Skeletal muscle satellite cell (primary cell): ENCODE results near the gene WRNIP1.
"Not testable (repeated sequence)": the region's sequence is repeated elsewhere in the genome, so short reads cannot be mapped to it uniquely, and the experiment has no call there.

ENCODE experiments used
- H3K27me3 ChIP-seq: 2 replicates; pipeline ENCODE4 v1.7.0; 2013; ENCODE audit warnings: low read length; ENCODE audit not compliant: control insufficient read depth, insufficient read depth
- H3K36me3 ChIP-seq: 2 replicates; pipeline ENCODE4 v1.7.0; 2013; ENCODE audit warnings: mild to moderate bottlenecking, control low read depth, low read length; ENCODE audit not compliant: insufficient read depth
- H3K4me1 ChIP-seq: 2 replicates; pipeline ENCODE4 v1.7.0; 2013; ENCODE audit warnings: low read length; ENCODE audit not compliant: control insufficient read depth, insufficient read depth
- H3K4me2 ChIP-seq: 2 replicates; pipeline ENCODE4 v1.7.0; 2013; ENCODE audit warnings: mild to moderate bottlenecking, low read length
- H3K4me3 ChIP-seq: 2 replicates; pipeline ENCODE4 v1.7.0; 2013; ENCODE audit warnings: low read length
- H3K9ac ChIP-seq: 2 replicates; pipeline ENCODE4 v1.7.0; 2013; ENCODE audit warnings: mild to moderate bottlenecking, low read depth, low read length, moderate library complexity
- H3K9me3 ChIP-seq: replicated peaks from 2 replicates; pipeline ENCODE4 v1.7.0; 2013; ENCODE audit warnings: mild to moderate bottlenecking, control low read depth, low read length

WRNIP1 gene

GRCh38 chr6:2753743-2754142 lies 11.4 kb upstream of the WRNIP1 start:
- H3K4me2 ChIP-seq: no peak overlapping the region
- no peaks in the 10 kb centered on the region for H3K27me3 ChIP-seq
- H3K36me3 ChIP-seq: no peaks in the 10 kb centered on the region
- no peak overlapping the region for H3K9ac ChIP-seq
- H3K4me1 ChIP-seq: no peaks in the 10 kb centered on the region
- H3K9me3 ChIP-seq: no peaks in the 10 kb centered on the region
- no peak overlapping the region for H3K4me3 ChIP-seq

GRCh38 chr6:2754393-2754792 lies 10.8 kb upstream of the WRNIP1 start:
- no peaks in the 10 kb centered on the region for H3K4me1 ChIP-seq
- H3K9me3 ChIP-seq: no peaks in the 10 kb centered on the region
- H3K36me3 ChIP-seq: no peaks in the 10 kb centered on the region
- H3K27me3 ChIP-seq: no peaks in the 10 kb centered on the region
- H3K4me3 ChIP-seq: no peak overlapping the region
- H3K9ac ChIP-seq: no peak overlapping the region
- H3K4me2 ChIP-seq: no peak overlapping the region

- H3K4me2 ChIP-seq: no peak overlapping the region
- no peaks in the 10 kb centered on the region for H3K27me3 ChIP-seq
- no peaks in the 10 kb centered on the region for H3K4me1 ChIP-seq
- H3K9ac ChIP-seq: no peak overlapping the region
- H3K9me3 ChIP-seq: no peaks in the 10 kb centered on the region
- no peaks in the 10 kb centered on the region for H3K36me3 ChIP-seq
- H3K4me3 ChIP-seq: no peak overlapping the region
Observed at GRCh38 chr6:2754911-2755310, 10.3 kb upstream of the WRNIP1 start.

- Histone ChIP-seq H3K4me2 (no peak overlapping the region), H3K4me1 (no peaks in the 10 kb centered on the region), H3K27me3 (no peaks in the 10 kb centered on the region), H3K9me3 (no peaks in the 10 kb centered on the region), H3K36me3 (no peaks in the 10 kb centered on the region), H3K9ac (no peak overlapping the region), H3K4me3 (no peak overlapping the region)
Observed at GRCh38 chr6:2755456-2755855, 9.7 kb upstream of the WRNIP1 start.

GRCh38 chr6:2756241-2756640 lies 9.0 kb upstream of the WRNIP1 start:
- H3K27me3 ChIP-seq: no peaks in the 10 kb centered on the region
- no peak overlapping the region for H3K9ac ChIP-seq
- no peaks in the 10 kb centered on the region for H3K9me3 ChIP-seq
- no peaks in the 10 kb centered on the region for H3K36me3 ChIP-seq
- no peaks in the 10 kb centered on the region for H3K4me1 ChIP-seq
- no peak overlapping the region for H3K4me2 ChIP-seq
- H3K4me3 ChIP-seq: no peak overlapping the region

GRCh38 chr6:2756687-2757224 lies 8.4 kb upstream of the WRNIP1 start:
- Histone ChIP-seq H3K4me2 (no peak overlapping the region), H3K27me3 (no peaks in the 10 kb centered on the region), H3K9ac (no peak overlapping the region), H3K9me3 (no peaks in the 10 kb centered on the region), H3K4me3 (no peak overlapping the region), H3K4me1 (no peaks in the 10 kb centered on the region), H3K36me3 (no peaks in the 10 kb centered on the region)

- H3K36me3 ChIP-seq: no peaks in the 10 kb centered on the region
- H3K4me1 ChIP-seq: no peaks in the 10 kb centered on the region
- H3K4me3 ChIP-seq: no peak overlapping the region
- H3K9ac ChIP-seq: no peak overlapping the region
- no peaks in the 10 kb centered on the region for H3K27me3 ChIP-seq
- H3K9me3 ChIP-seq: no peaks in the 10 kb centered on the region
- no peak overlapping the region for H3K4me2 ChIP-seq
Observed at GRCh38 chr6:2758980-2759379, 6.2 kb upstream of the WRNIP1 start.

- Histone ChIP-seq H3K36me3 (no peaks in the 10 kb centered on the region), H3K9me3 (no peaks in the 10 kb centered on the region), H3K4me1 (peaks cover 4% of the 10 kb centered on the region), H3K27me3 (no peaks in the 10 kb centered on the region), H3K9ac (no peak overlapping the region), H3K4me2 (no peak overlapping the region), H3K4me3 (no peak overlapping the region)
Observed at GRCh38 chr6:2760882-2761842, 4.0 kb upstream of the WRNIP1 start.

GRCh38 chr6:2762868-2763267 lies 2.3 kb upstream of the WRNIP1 start:
- peaks cover 12% of the 10 kb centered on the region for H3K4me1 ChIP-seq
- H3K27me3 ChIP-seq, H3K9ac ChIP-seq, H3K36me3 ChIP-seq, H3K9me3 ChIP-seq, H3K4me2 ChIP-seq, H3K4me3 ChIP-seq: not testable (repeated sequence)

GRCh38 chr6:2763345-2763841 lies 1.8 kb upstream of the WRNIP1 start:
- Histone ChIP-seq H3K4me2 (no peak overlapping the region), H3K36me3 (no peaks in the 10 kb centered on the region), H3K27me3 (no peaks in the 10 kb centered on the region), H3K4me3 (no peak overlapping the region), H3K9ac (no peak overlapping the region), H3K4me1 (peaks cover 17% of the 10 kb centered on the region), H3K9me3 (no peaks in the 10 kb centered on the region)

- Histone ChIP-seq H3K9ac (peak overlapping the region; percentile 99), H3K4me3 (peak overlapping the region; percentile 85), H3K4me2 (peak overlapping the region; percentile 99), H3K9me3 (no peaks in the 10 kb centered on the region), H3K27me3 (no peaks in the 10 kb centered on the region), H3K36me3 (no peaks in the 10 kb centered on the region), H3K4me1 (peaks cover 23% of the 10 kb centered on the region)
Observed at GRCh38 chr6:2763876-2764540, 1.2 kb upstream of the WRNIP1 start.
